HG03039 (cell line): Measurements from ENCODE around the gene IL7R.
A peak's percentile ranks its signal among the peaks of the same experiment; 100 is the strongest.

Experiments used
- ATAC-seq: cut with Tn5 transposase; IDR thresholded peaks from one replicate; pipeline ENCODE4 v1.9.1; 2021; ENCODE audit warnings: mild to moderate bottlenecking, moderate library complexity; ENCODE audit not compliant: unreplicated experiment

The IL7R gene

GRCh38 chr5:35903631-35904203 is 47.0 kb downstream of the IL7R start:
- ATAC-seq: no peak

- peak; percentile 63 for ATAC-seq
Measured at GRCh38 chr5:35904443-35905132, 47.9 kb downstream of the IL7R start.

DNA sequence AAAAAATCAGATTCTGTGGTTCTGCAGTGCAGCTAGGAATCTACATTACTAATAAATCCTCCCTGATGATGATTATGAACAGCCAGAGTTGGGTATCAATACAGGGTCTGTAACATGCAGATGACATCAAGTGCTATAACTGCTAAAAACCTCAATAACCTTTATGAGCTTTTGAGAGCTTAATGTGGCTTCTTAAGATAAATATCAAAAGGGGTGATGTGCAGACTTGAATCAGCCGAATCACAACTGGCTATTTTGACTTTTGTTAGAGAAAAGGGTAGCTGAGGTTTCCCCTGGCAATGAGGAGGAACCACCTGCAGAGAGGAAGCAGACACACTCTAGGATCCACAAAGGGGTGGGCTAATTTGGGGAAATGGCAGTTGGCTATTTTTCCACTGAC is 51.5 kb downstream of the IL7R start:
- no peak for ATAC-seq

DNA sequence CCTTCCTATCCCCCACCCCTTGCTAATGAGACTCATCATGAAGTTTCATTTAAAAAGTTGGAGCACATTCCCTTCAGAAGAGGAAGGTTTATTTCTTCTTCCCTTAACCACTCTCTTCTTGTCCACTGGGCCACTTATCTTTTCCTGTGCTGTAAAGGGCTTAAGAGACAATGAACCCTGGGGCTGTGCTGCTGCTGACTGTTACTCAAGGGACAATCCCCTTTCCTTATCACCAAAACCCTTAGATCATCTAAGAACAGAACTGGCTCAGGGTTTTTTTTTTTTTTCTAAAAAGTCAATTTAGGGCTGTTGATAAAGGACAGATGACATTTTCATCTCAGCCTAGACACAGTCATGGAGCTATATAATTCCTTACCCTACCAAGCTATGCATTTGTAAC is 52.1 kb downstream of the IL7R start:
- no peak for ATAC-seq

DNA sequence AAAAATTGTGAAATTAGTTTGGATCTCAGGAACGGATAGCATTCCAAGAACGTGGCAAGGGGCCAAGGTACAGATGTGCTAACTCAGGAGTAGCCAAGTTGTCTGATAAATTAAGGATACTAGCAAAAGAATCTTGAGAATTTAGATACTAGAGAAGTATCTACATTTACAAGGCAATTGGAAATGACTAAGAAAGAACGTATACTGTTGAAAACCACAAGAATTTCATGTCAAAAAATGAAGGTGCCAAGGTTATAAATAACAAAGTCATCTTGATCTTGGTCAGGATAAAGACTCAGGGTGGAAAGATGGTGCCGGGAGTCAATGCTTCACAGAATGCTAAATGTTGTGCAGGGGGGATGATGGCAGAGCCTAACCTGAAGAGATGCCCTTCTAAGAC is 62.5 kb downstream of the IL7R start:
- ATAC-seq: no peak

- no peak for ATAC-seq
Measured at GRCh38 chr5:35920890-35921289, 64.2 kb downstream of the IL7R start.

- no peak for ATAC-seq
Measured at GRCh38 chr5:35921930-35922329, 65.2 kb downstream of the IL7R start.

GRCh38 chr5:35922468-35922867 is 65.8 kb downstream of the IL7R start:
- no peak for ATAC-seq

GRCh38 chr5:35924122-35924949 is 67.6 kb downstream of the IL7R start:
- ATAC-seq: no peak

GRCh38 chr5:35924950-35925722 is 68.4 kb downstream of the IL7R start:
- no peak for ATAC-seq

DNA sequence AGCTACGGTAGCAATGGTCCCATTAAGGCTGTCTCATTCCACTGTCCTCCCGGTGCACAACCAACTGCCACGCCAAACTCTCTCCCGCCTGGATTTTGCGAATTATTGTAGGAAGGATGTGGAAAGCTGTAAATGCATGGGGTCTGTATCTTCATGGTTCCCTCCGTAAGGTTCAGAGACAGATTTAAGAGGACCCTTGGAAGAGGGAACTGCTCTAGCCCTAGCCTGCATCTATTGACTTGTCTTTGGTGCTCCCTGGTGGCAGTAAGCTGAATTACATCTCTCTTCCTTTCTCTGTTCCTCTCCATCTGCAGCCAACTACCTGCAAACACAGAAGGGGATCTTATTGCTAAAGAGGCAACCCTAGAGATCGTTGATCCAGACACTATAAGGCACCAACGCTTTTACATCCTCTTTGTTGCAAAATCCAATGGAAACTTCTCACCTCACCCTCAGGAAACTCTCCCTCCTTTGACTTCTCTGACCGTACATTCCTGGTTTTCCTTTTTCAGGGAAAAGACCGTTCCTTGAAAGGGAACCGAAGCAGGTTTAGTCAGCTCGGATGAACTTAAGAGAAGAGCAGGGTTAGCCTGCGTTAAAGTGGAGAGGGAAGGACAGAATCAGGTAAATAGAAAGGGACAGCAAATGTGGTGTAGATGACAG is 69.8 kb downstream of the IL7R start:
- no peak for ATAC-seq
